ENCODE data around the gene DTX3L.
A peak's percentile ranks its signal among the peaks of the same experiment; 100 is the strongest.

DTX3L gene

DNA sequence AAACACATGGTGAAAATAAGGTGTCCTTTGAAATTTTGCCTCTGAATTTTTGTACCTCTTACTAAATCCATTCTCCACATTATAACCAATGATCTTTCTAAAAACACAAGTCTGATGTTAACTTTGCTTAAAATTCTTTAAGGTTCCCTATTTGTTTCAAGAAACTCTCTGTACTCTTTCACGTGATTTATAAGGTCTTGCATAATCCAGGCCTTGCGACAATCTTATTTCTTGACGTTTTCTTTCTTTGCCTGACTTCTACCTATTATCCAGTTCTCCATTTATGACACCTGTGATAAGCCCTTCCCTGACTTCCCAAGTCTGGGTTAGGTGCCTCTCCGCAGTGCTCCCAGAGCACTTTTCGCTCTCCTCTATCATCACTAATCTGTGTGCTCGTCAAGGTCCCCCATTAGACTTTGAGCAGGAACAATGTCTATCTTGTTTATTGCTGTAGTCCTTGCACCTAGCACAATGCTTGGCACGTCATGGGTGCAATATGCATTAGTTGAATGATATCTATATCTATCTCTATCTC lies 25.1 kb upstream of the DTX3L start:
- in situ Hi-C loops (cut with HindIII; ENCODE audit: low sequenced_read_pairs) = no loop called here
- TF ChIP-seq, protein P1, sequence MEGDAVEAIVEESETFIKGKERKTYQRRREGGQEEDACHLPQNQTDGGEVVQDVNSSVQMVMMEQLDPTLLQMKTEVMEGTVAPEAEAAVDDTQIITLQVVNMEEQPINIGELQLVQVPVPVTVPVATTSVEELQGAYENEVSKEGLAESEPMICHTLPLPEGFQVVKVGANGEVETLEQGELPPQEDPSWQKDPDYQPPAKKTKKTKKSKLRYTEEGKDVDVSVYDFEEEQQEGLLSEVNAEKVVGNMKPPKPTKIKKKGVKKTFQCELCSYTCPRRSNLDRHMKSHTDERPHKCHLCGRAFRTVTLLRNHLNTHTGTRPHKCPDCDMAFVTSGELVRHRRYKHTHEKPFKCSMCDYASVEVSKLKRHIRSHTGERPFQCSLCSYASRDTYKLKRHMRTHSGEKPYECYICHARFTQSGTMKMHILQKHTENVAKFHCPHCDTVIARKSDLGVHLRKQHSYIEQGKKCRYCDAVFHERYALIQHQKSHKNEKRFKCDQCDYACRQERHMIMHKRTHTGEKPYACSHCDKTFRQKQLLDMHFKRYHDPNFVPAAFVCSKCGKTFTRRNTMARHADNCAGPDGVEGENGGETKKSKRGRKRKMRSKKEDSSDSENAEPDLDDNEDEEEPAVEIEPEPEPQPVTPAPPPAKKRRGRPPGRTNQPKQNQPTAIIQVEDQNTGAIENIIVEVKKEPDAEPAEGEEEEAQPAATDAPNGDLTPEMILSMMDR (IDR thresholded peaks at IDR 0.05; ENCODE audit: low read depth, low read length, missing control alignments) = no peak

DNA sequence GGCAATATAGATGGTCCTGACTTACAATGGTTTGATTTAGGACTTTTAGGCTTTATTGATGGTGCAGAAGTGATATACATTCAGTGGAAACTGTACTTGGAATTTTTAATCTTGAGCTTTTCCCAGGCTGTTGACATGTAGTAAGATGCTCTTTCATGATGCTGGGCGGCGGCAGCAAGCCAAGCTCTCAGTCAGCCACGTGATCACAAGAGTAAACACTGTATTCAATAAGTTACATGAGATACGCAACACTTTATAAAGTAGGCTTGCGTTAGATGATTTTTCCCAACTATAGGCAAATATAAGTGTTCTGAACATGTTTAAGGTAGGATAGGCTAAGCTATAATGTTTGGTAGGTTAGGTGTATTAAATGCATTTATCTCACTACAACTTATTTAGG lies 18.0 kb upstream of the DTX3L start:
- in situ Hi-C loops (cut with HindIII; ENCODE audit: low sequenced_read_pairs) = no loop called here

More for the DNA sequence above, 25.1 kb upstream of the DTX3L start:
- no peak overlapping the region for H3K4me3 ChIP-seq (ENCODE audit: low read depth, low read length)
- no peak for DNase-seq (ENCODE audit: low read depth)

GRCh38 chr3:122548076-122548475 lies 16.1 kb upstream of the DTX3L start:
- TF ChIP-seq, protein P1 (IDR thresholded peaks at IDR 0.05; ENCODE audit: low read depth, low read length, missing control alignments) = no peak
- H3K4me3 ChIP-seq (ENCODE audit: low read depth, low read length) = no peak overlapping the region
- no peak for DNase-seq (ENCODE audit: low read depth)
- in situ Hi-C loops (cut with HindIII; ENCODE audit: low sequenced_read_pairs) = no loop called here

More for the DNA sequence above, 18.0 kb upstream of the DTX3L start:
- TF ChIP-seq, protein P1 (IDR thresholded peaks at IDR 0.05; ENCODE audit: low read depth, low read length, missing control alignments) = no peak
- DNase-seq (ENCODE audit: low read depth) = no peak
- no peak overlapping the region for H3K4me3 ChIP-seq (ENCODE audit: low read depth, low read length)

DNA sequence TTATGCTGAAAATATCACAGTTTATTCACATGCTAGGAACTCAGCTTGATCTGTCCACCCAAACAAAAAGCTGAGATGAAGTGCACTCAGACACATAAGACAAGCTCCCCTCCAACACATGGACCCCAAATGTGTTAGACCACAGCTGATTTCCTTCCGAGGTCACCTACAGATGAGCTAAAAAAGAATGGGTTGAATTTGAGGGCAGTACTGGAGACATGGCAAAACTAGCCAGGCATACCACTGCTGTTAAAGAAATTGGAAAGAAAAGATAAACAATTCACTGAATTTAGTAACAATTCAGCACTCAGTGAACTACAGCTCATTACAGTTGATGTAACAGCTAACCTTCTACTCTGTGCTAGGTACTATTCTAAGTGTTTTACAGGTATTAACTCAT lies 15.5 kb upstream of the DTX3L start:
- DNase-seq (ENCODE audit: low read depth) = no peak
- TF ChIP-seq, protein P1 (IDR thresholded peaks at IDR 0.05; ENCODE audit: low read depth, low read length, missing control alignments) = no peak
- in situ Hi-C loops (cut with HindIII; ENCODE audit: low sequenced_read_pairs) = no loop called here
- no peak overlapping the region for H3K4me3 ChIP-seq (ENCODE audit: low read depth, low read length)

- no peak for DNase-seq (ENCODE audit: low read depth)
- in situ Hi-C loops (cut with HindIII; ENCODE audit: low sequenced_read_pairs) = no loop called here
- H3K4me3 ChIP-seq (ENCODE audit: low read depth, low read length) = no peak overlapping the region
- TF ChIP-seq, protein P1 (IDR thresholded peaks at IDR 0.05; ENCODE audit: low read depth, low read length, missing control alignments) = no peak
Measured at GRCh38 chr3:122553171-122553570, 11.0 kb upstream of the DTX3L start.

DNA sequence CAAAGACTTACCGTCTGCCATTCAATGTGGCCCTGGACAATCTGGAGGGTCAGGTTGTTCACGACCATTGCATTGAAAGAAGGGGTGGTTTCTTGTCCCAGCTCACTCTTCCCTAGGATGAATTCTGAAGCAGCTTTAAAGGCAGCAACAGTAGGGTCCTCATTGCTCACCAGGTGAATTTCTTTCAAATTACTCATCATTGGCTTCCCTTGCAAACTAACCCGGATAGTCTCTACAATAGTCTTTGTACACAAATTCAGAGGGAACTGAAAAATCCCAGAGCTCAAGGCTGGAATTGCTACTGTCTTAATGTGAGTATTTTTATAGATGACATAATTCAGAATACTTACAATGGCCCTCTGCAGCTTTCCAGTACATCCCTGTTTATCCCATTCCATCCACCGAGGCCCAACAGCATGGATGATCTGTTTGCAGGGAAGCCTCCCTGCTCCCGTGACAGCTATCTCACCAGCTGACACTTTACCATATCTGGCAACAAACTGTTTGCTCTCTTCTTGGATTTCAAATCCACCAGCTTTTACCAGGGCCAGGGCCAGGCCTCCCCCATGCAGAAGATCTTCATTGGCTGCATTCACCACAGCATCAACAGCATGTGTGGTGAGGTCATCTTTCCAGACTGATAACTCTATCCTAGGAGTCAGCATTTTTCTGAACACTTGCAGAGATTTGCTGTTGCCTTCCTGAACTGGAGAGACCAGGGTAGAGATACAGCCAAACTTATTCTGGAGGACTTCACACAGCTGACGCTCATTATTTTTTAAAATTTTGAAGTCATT lies 8.7 kb upstream of the DTX3L start:
- peak; percentile 23 for DNase-seq (ENCODE audit: low read depth)
- in situ Hi-C loops (cut with HindIII; ENCODE audit: low sequenced_read_pairs) = no loop called here
- H3K4me3 ChIP-seq (ENCODE audit: low read depth, low read length) = no peak overlapping the region
- TF ChIP-seq, protein P1 (IDR thresholded peaks at IDR 0.05; ENCODE audit: low read depth, low read length, missing control alignments) = no peak

Measured in astrocyte of the cerebellum (primary cell).